Thymus (tissue), 11 donors: ENCODE measurements around the gene LGALS3. TPM values are rescaled to one million over a fixed set of nuclear protein-coding genes. Genes with fewer than 3 reads are reported as not detected.

ENCODE experiments used
- DNase-seq, 9 donors: peaks; one replicate each; pipeline ENCODE4 v3.0.0-alpha.2; 2013; ENCODE audit warnings: low spot score in 9 of 9, low read depth in 6 of 9, missing footprints in 1 of 9
- H3K27ac ChIP-seq, 2 donors: one replicate each; pipeline ENCODE4 v1.5.1; 2013; ENCODE audit warnings: control low read depth in 1 of 2, low read depth in 1 of 2, low read length in 1 of 2, mild to moderate bottlenecking in 1 of 2, moderate library complexity in 1 of 2
- H3K27me3 ChIP-seq, 2 donors: one replicate each; pipeline ENCODE4 v1.5.1; 2013; ENCODE audit warnings: low read length in 1 of 2; ENCODE audit not compliant: control insufficient read depth in 2 of 2, insufficient read depth in 1 of 2
- H3K36me3 ChIP-seq, 2 donors: one replicate each; pipeline ENCODE4 v1.5.1; 2013; ENCODE audit warnings: low read length in 1 of 2, mild to moderate bottlenecking in 1 of 2, moderate library complexity in 1 of 2; ENCODE audit not compliant: control insufficient read depth in 2 of 2, insufficient read depth in 2 of 2
- H3K4me1 ChIP-seq, 2 donors: one replicate each; pipeline ENCODE4 v1.5.1; 2013; ENCODE audit warnings: low read length in 2 of 2; ENCODE audit not compliant: control insufficient read depth in 2 of 2, insufficient read depth in 2 of 2
- H3K4me3 ChIP-seq, 2 donors: one replicate each; pipeline ENCODE4 v1.5.1; 2013; ENCODE audit warnings: low read length in 2 of 2, control low read depth in 1 of 2, mild to moderate bottlenecking in 1 of 2
- H3K9me3 ChIP-seq, 2 donors: one replicate each; pipeline ENCODE4 v1.5.1; 2013; ENCODE audit warnings: low read length in 1 of 2, mild to moderate bottlenecking in 1 of 2; ENCODE audit not compliant: control insufficient read depth in 2 of 2, insufficient read depth in 1 of 2
- WGBS: extraction: QIAGEN DNeasy Blood & Tissue Kit; methylation state at CpG from one replicate; pipeline ENCODE4 v1.1.7; 2013; 5-methylcytosine and 5-hydroxymethylcytosine counted together
- polyA plus RNA-seq: library from polyadenylated mRNA; stranded (reverse); fragments of 200-250 nt; gene quantifications from one replicate; pipeline ENCODE4 v1.2.3, GENCODE V29; 2013
- total RNA-seq: library from RNA; stranded (reverse); fragments of 120-200 nt; gene quantifications from one replicate; pipeline ENCODE4 v1.2.4, GENCODE V29; 2013
- donor health status: healthy.

Gene LGALS3
- total and polyA plus RNA-seq, 2 donors = 34.4 to 301 TPM

- Histone ChIP-seq H3K36me3 (no peaks in the 10 kb centered on the region), H3K4me1 (peaks cover 11 to 13% of the 10 kb centered on the region in 2 donors), H3K27me3 (peaks cover 27 to 46% of the 10 kb centered on the region in 2 donors), H3K9me3 (no peaks in the 10 kb centered on the region), H3K27ac (no peak overlapping the region), H3K4me3 (no peak overlapping the region)
- 89% methylated on average over 3 of the region's 3 CpGs for WGBS
- DNase-seq = no peak
Measured at GRCh38 chr14:55125403-55125802, 3.6 kb upstream of the LGALS3 start.

GRCh38 chr14:55126034-55126433 is 3.0 kb upstream of the LGALS3 start:
- H3K4me1 ChIP-seq = peaks cover 11 to 13% of the 10 kb centered on the region in 2 donors
- H3K27ac ChIP-seq = no peak overlapping the region
- no peaks in the 10 kb centered on the region for H3K36me3 ChIP-seq
- WGBS = 92% methylated on average over 3 of the region's 3 CpGs
- no peak for DNase-seq
- no peaks in the 10 kb centered on the region for H3K9me3 ChIP-seq
- H3K4me3 ChIP-seq = no peak overlapping the region
- H3K27me3 ChIP-seq = peaks cover 29 to 50% of the 10 kb centered on the region in 2 donors

- Histone ChIP-seq H3K4me1 (peaks cover 11 to 13% of the 10 kb centered on the region in 2 donors), H3K4me3 (no peak overlapping the region), H3K27ac (no peak overlapping the region), H3K27me3 (peaks cover 29 to 50% of the 10 kb centered on the region in 2 donors), H3K9me3 (no peaks in the 10 kb centered on the region), H3K36me3 (no peaks in the 10 kb centered on the region)
- no peak for DNase-seq
- 96% methylated on average over 5 of the region's 5 CpGs for WGBS
Measured at GRCh38 chr14:55126932-55127459, 2.1 kb upstream of the LGALS3 start.

GRCh38 chr14:55127460-55127951 is 1.5 kb upstream of the LGALS3 start:
- Histone ChIP-seq H3K27ac (no peak overlapping the region), H3K4me3 (no peak overlapping the region), H3K27me3 (peaks cover 29 to 50% of the 10 kb centered on the region in 2 donors), H3K36me3 (no peaks in the 10 kb centered on the region), H3K4me1 (peaks cover 11 to 12% of the 10 kb centered on the region in 2 donors), H3K9me3 (no peaks in the 10 kb centered on the region)
- 91% methylated on average over 2 of the region's 2 CpGs for WGBS
- no peak for DNase-seq

GRCh38 chr14:55128386-55129085 is 516 bp upstream of the LGALS3 start:
- peak overlapping the region in 1 of 2 donors; percentile 86 for H3K27ac ChIP-seq
- peaks cover 0 to 4% of the 10 kb centered on the region in 2 donors for H3K36me3 ChIP-seq
- 24% methylated on average over 20 of the region's 20 CpGs for WGBS
- H3K27me3 ChIP-seq = peaks cover 29 to 50% of the 10 kb centered on the region in 2 donors
- no peaks in the 10 kb centered on the region for H3K9me3 ChIP-seq
- peaks cover 4 to 11% of the 10 kb centered on the region in 2 donors for H3K4me1 ChIP-seq
- DNase-seq = no peak
- H3K4me3 ChIP-seq = peak overlapping the region in 1 of 2 donors; percentile 56

- Histone ChIP-seq H3K9me3 (no peaks in the 10 kb centered on the region), H3K4me3 (peak overlapping the region; percentile 40 to 56), H3K27ac (peak overlapping the region in 1 of 2 donors; percentile 86), H3K4me1 (peaks cover 4 to 11% of the 10 kb centered on the region in 2 donors), H3K36me3 (peaks cover 0 to 4% of the 10 kb centered on the region in 2 donors), H3K27me3 (peaks cover 29 to 50% of the 10 kb centered on the region in 2 donors)
- peak in 1 of 9 donors; percentile 33 for DNase-seq
- WGBS = 3% methylated on average over 53 of the region's 53 CpGs
Measured at GRCh38 chr14:55129428-55130195, 560 bp downstream of the LGALS3 start.

GRCh38 chr14:55130196-55130550 is 1.1 kb downstream of the LGALS3 start:
- peak overlapping the region; percentile 40 to 56 for H3K4me3 ChIP-seq
- H3K27ac ChIP-seq = peak overlapping the region in 1 of 2 donors; percentile 86
- WGBS = 72% methylated on average over 10 of the region's 10 CpGs
- peaks cover 0 to 4% of the 10 kb centered on the region in 2 donors for H3K36me3 ChIP-seq
- no peaks in the 10 kb centered on the region for H3K9me3 ChIP-seq
- H3K4me1 ChIP-seq = peaks cover 4 to 11% of the 10 kb centered on the region in 2 donors
- DNase-seq = no peak
- H3K27me3 ChIP-seq = peaks cover 29 to 50% of the 10 kb centered on the region in 2 donors

- WGBS = 95% methylated on average over 7 of the region's 7 CpGs
- DNase-seq = no peak
- H3K27me3 ChIP-seq = peaks cover 29 to 42% of the 10 kb centered on the region in 2 donors
- no peaks in the 10 kb centered on the region for H3K9me3 ChIP-seq
- H3K27ac ChIP-seq = no peak overlapping the region
- peaks cover 0 to 4% of the 10 kb centered on the region in 2 donors for H3K36me3 ChIP-seq
- no peak overlapping the region for H3K4me3 ChIP-seq
- peaks cover 4 to 11% of the 10 kb centered on the region in 2 donors for H3K4me1 ChIP-seq
Measured at GRCh38 chr14:55131370-55132137, 2.5 kb downstream of the LGALS3 start.
